WTC11 (cell line): ENCODE results near the gene PCK2. TPM values are rescaled to one million over a fixed set of nuclear protein-coding genes. Genes with fewer than 3 reads are reported as not detected.

Experiments
- ATAC-seq: fragments of 200-7000 bp; cut with Tn5 transposase; 2 replicates; pipeline ENCODE4 v1.10.0; 2021; ENCODE audit warnings: mild to moderate bottlenecking, moderate library complexity
- CTCF ChIA-PET: fragments of 300-600 bp; sonication (Branson Sonifier 250); formaldehyde crosslinking; loops from one replicate; lab custom pipeline; 2021; ENCODE audit warnings: antibody characterized with exemption; lab: Charles Lee
- POLR2A ChIA-PET: fragments of 350-600 bp; sonication (Branson Sonifier 250); formaldehyde crosslinking; loops from one replicate; lab custom pipeline; 2021; ENCODE audit warnings: antibody characterized with exemption; lab: Charles Lee
- DNase-seq: peaks from one replicate; pipeline ENCODE4 v3.0.0; 2021; ENCODE audit warnings: low spot score
- H3K27ac Mint-ChIP-seq: 2 replicates; pipeline ENCODE4 v1.8.0; 2021; ENCODE audit warnings: mixed read lengths
- H3K27me3 Mint-ChIP-seq: 2 replicates; pipeline ENCODE4 v1.8.0; 2021; ENCODE audit warnings: low read depth, mild to moderate bottlenecking, moderate library complexity, mixed read lengths
- H3K36me3 Mint-ChIP-seq: 2 replicates; pipeline ENCODE4 v1.8.0; 2021; ENCODE audit warnings: mixed read lengths
- H3K4me1 Mint-ChIP-seq: 2 replicates; pipeline ENCODE4 v1.8.0; 2022; ENCODE audit warnings: mixed read lengths
- H3K4me3 Mint-ChIP-seq: 2 replicates; pipeline ENCODE4 v1.8.0; 2021; ENCODE audit warnings: mild to moderate bottlenecking, moderate library complexity, mixed read lengths
- H3K9me3 Mint-ChIP-seq: 2 replicates; pipeline ENCODE4 v1.8.0; 2021; ENCODE audit warnings: mixed read lengths
- CREM ChIP-seq: sonication (generic); formaldehyde crosslinking; IDR thresholded peaks from 2 replicates; pipeline ENCODE4 v1.8.1; 2022; ENCODE audit warnings: mild to moderate bottlenecking, missing genetic modification reagents, moderate library complexity
- EMX1 ChIP-seq: fragments of 250-450 bp; sonication (Bioruptor Pico); IDR thresholded peaks from 2 replicates; pipeline ENCODE4 v1.8.0; 2021; ENCODE audit warnings: mild to moderate bottlenecking
- GABPB1 ChIP-seq: sonication (generic); formaldehyde crosslinking; IDR thresholded peaks from 2 replicates; pipeline ENCODE4 v1.8.1; 2023; ENCODE audit warnings: mild to moderate bottlenecking, missing genetic modification reagents
- HMGA2 ChIP-seq: fragments of 250-450 bp; sonication (Bioruptor Pico); IDR thresholded peaks from 2 replicates; pipeline ENCODE4 v1.4.0; 2021; ENCODE audit warnings: mild to moderate bottlenecking, moderate library complexity
- JUN ChIP-seq: sonication (generic); formaldehyde crosslinking; IDR thresholded peaks from 2 replicates; pipeline ENCODE4 v1.8.0; 2023; ENCODE audit warnings: mild to moderate bottlenecking, missing genetic modification reagents
- PRRX2 ChIP-seq: fragments of 250-450 bp; sonication (Bioruptor Pico); IDR thresholded peaks from 2 replicates; pipeline ENCODE4 v1.8.0; 2021; ENCODE audit warnings: mild to moderate bottlenecking
- ZNF416 ChIP-seq: fragments of 250-450 bp; sonication (Bioruptor Pico); IDR thresholded peaks from 2 replicates; pipeline ENCODE4 v1.9.0; 2021; ENCODE audit warnings: mild to moderate bottlenecking, inconsistent platforms
- total RNA-seq: library from RNA; stranded (reverse); gene quantifications from 3 replicates; pipeline ENCODE4 v1.2.3, GENCODE V29; 2021
- TF ChIP-seq, protein P1 (sequence below): sonication (generic); formaldehyde crosslinking; IDR thresholded peaks from 2 replicates; pipeline ENCODE4 v1.8.1; 2022; ENCODE audit warnings: mild to moderate bottlenecking, moderate library complexity, missing genetic modification reagents
- TF ChIP-seq, protein P2 (sequence below): sonication (generic); formaldehyde crosslinking; IDR thresholded peaks from 2 replicates; pipeline ENCODE4 v1.8.1; 2022; ENCODE audit warnings: mild to moderate bottlenecking, missing genetic modification reagents, moderate library complexity, borderline replicate concordance
- TF ChIP-seq, protein P3 (sequence below): sonication (generic); formaldehyde crosslinking; IDR thresholded peaks from 2 replicates; pipeline ENCODE4 v1.8.1; 2023; ENCODE audit warnings: mild to moderate bottlenecking, moderate library complexity, missing genetic modification reagents
- TF ChIP-seq, protein P4 (sequence below): sonication (generic); formaldehyde crosslinking; IDR thresholded peaks from 2 replicates; pipeline ENCODE4 v1.8.0; 2023; ENCODE audit warnings: missing genetic modification reagents
- TF ChIP-seq, protein P5 (sequence below): sonication (generic); formaldehyde crosslinking; IDR thresholded peaks from 2 replicates; pipeline ENCODE4 v1.8.0; 2022; ENCODE audit warnings: missing genetic modification reagents
- TF ChIP-seq, protein P6 (sequence below): sonication (generic); formaldehyde crosslinking; IDR thresholded peaks from 2 replicates; pipeline ENCODE4 v1.8.0; 2022; ENCODE audit warnings: mild to moderate bottlenecking, missing genetic modification reagents
- TF ChIP-seq, protein P7 (sequence below): fragments of 250-450 bp; sonication (Bioruptor Pico); IDR thresholded peaks from 2 replicates; pipeline ENCODE4 v1.8.0; 2021; ENCODE audit warnings: mild to moderate bottlenecking
- TF ChIP-seq, protein P8 (sequence below): fragments of 250-450 bp; sonication (Bioruptor Pico); IDR thresholded peaks from 2 replicates; pipeline ENCODE4 v2.1.2; 2022; ENCODE audit warnings: mild to moderate bottlenecking, moderate library complexity

The PCK2 gene
- total RNA-seq, 1 experiment from 2014 or later = 67.0 TPM

DNA sequence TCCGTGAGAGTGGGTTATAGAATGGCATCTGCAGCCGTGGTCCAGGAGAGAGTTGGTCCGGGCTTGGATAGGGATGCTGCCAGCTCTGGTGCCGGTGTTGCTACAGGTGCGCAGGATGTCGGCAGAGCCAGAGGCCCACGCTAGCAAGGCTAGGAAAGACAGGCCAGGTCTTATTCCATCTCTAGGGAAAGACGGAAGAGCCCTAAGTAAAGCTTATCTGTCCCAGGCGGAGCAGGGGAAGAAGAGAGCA, 41.4 kb downstream of the PCK2 start:
- Mint-ChIP-seq H3K4me3 (peak overlapping the region; percentile 86), H3K27me3 (no peaks in the 10 kb centered on the region; the same call in 1 of the 2 replicates), H3K27ac (peak overlapping the region; percentile 88), H3K4me1 (peaks cover 33% of the 10 kb centered on the region), H3K36me3 (peaks cover 26% of the 10 kb centered on the region), H3K9me3 (no peaks in the 10 kb centered on the region)
- DNase-seq = no peak
- TF ChIP-seq CREM (CRISPR knock-in tag) (no peak), GABPB1 (CRISPR knock-in tag) (peak; percentile 36; the same call in 1 of the 2 replicates), JUN (CRISPR knock-in tag) (0 out of 2 replicates have a peak, but pooled peaks have one; percentile 21)
- TF ChIP-seq, protein P1, sequence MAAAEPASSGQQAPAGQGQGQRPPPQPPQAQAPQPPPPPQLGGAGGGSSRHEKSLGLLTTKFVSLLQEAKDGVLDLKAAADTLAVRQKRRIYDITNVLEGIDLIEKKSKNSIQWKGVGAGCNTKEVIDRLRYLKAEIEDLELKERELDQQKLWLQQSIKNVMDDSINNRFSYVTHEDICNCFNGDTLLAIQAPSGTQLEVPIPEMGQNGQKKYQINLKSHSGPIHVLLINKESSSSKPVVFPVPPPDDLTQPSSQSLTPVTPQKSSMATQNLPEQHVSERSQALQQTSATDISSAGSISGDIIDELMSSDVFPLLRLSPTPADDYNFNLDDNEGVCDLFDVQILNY = 0 out of 2 replicates have a peak, but pooled peaks have one; percentile 57
- TF ChIP-seq, protein P2, sequence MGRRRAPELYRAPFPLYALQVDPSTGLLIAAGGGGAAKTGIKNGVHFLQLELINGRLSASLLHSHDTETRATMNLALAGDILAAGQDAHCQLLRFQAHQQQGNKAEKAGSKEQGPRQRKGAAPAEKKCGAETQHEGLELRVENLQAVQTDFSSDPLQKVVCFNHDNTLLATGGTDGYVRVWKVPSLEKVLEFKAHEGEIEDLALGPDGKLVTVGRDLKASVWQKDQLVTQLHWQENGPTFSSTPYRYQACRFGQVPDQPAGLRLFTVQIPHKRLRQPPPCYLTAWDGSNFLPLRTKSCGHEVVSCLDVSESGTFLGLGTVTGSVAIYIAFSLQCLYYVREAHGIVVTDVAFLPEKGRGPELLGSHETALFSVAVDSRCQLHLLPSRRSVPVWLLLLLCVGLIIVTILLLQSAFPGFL = 0 out of 2 replicates have a peak, but pooled peaks have one; percentile 3
- ChIA-PET CTCF (interaction anchor here (0.8 to 4.3 kb wide), 15 partner anchors 8 to 296 kb away, joined by 3 to 31 read pairs (median 5); partner anchors contain the start of genes DCAF11, IRF9, NRL and PCK2), POLR2A (interaction anchor here (0.6 to 1.8 kb wide), 12 partner anchors 8 to 164 kb away, joined by 3 to 15 read pairs (median 4); partner anchors contain the start of genes DCAF11, DHRS1, NOP9 and NRL)
- ATAC-seq = no peak

DNA sequence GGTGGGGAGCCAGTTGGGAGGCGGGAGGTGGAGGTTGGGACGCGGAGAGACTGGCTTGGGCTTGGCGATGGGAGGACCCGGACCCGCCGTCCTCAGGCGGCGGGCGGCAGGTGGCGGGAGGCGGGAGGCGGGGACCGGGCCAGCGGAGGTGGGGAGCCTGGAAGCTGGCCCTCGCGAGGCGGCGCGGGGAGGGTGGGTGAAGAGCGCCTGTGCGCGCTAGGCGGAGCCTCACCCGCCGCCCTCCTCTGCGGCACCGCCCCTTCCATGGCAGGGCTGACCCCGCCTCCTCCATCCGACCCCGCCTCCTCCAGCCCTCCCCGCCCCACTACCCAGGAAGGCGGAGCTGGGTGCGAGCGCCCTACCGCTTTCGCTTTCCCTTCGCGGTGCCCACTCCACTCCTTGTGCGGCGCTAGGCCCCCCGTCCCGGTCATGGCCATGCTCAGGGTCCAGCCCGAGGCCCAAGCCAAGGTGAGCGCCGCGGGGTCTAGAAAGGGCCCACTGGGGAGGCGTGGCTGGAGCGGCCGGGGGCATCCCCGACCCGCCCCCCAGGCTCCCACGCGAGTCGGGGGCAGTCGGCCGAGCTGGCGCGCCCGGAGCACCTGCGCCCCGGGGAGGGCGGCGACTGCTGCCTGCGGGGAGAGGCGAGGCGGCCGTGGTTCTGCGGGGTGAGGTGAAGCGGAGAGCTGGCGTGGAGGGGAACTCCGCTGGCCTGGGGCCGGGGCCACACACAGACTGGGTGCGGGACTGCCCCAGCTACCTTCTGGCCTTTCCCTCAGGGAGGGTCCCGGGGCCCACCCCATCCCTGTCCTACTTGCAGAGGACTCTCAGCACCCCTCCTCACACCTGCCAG, 41.9 kb downstream of the PCK2 start, which contains the start of gene PSME1:
PSME1 (plus strand) TSS at position 361 of the 850 bp plus-strand sequence; CDS start at position 430, 69 bp downstream.
- H3K9me3 Mint-ChIP-seq = no peaks in the 10 kb centered on the region
- H3K27me3 Mint-ChIP-seq = no peaks in the 10 kb centered on the region; the same call in 1 of the 2 replicates
- POLR2A ChIA-PET = interaction anchor here (0.5 to 1.8 kb wide), 14 partner anchors 9 to 163 kb away, joined by 3 to 15 read pairs (median 3); partner anchors contain the start of genes DCAF11, DHRS1, NOP9 and NRL
- peaks cover 26% of the 10 kb centered on the region for H3K36me3 Mint-ChIP-seq
- CTCF ChIA-PET = interaction anchor here (0.8 to 4.3 kb wide), 15 partner anchors 9 to 296 kb away, joined by 3 to 31 read pairs (median 5); partner anchors contain the start of genes DCAF11, IRF9, NRL and PCK2
- ATAC-seq (peak; percentile 92), DNase-seq (peak; percentile 93)
- H3K4me3 Mint-ChIP-seq = peak within 1 kb of the TSS; percentile 86
- peaks cover 33% of the 10 kb centered on the region for H3K4me1 Mint-ChIP-seq
- H3K27ac Mint-ChIP-seq = peak within 1 kb of the TSS; percentile 88
- TF ChIP-seq, protein P3, sequence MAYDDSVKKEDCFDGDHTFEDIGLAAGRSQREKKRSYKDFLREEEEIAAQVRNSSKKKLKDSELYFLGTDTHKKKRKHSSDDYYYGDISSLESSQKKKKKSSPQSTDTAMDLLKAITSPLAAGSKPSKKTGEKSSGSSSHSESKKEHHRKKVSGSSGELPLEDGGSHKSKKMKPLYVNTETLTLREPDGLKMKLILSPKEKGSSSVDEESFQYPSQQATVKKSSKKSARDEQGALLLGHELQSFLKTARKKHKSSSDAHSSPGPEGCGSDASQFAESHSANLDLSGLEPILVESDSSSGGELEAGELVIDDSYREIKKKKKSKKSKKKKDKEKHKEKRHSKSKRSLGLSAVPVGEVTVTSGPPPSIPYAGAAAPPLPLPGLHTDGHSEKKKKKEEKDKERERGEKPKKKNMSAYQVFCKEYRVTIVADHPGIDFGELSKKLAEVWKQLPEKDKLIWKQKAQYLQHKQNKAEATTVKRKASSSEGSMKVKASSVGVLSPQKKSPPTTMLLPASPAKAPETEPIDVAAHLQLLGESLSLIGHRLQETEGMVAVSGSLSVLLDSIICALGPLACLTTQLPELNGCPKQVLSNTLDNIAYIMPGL (CRISPR knock-in tag) = 0 out of 2 replicates have a peak, but pooled peaks have one; percentile 32
- TF ChIP-seq HMGA2 (no peak), ZNF416 (CRISPR knock-in tag) (no peak), EMX1 (CRISPR knock-in tag) (no peak), PRRX2 (CRISPR knock-in tag) (no peak)
- TF ChIP-seq, protein P4, sequence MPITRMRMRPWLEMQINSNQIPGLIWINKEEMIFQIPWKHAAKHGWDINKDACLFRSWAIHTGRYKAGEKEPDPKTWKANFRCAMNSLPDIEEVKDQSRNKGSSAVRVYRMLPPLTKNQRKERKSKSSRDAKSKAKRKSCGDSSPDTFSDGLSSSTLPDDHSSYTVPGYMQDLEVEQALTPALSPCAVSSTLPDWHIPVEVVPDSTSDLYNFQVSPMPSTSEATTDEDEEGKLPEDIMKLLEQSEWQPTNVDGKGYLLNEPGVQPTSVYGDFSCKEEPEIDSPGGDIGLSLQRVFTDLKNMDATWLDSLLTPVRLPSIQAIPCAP = peak; percentile 65; the same call in 1 of the 2 replicates
- TF ChIP-seq, protein P1 = 0 out of 2 replicates have a peak, but pooled peaks have one; percentile 17
- TF ChIP-seq, protein P5, sequence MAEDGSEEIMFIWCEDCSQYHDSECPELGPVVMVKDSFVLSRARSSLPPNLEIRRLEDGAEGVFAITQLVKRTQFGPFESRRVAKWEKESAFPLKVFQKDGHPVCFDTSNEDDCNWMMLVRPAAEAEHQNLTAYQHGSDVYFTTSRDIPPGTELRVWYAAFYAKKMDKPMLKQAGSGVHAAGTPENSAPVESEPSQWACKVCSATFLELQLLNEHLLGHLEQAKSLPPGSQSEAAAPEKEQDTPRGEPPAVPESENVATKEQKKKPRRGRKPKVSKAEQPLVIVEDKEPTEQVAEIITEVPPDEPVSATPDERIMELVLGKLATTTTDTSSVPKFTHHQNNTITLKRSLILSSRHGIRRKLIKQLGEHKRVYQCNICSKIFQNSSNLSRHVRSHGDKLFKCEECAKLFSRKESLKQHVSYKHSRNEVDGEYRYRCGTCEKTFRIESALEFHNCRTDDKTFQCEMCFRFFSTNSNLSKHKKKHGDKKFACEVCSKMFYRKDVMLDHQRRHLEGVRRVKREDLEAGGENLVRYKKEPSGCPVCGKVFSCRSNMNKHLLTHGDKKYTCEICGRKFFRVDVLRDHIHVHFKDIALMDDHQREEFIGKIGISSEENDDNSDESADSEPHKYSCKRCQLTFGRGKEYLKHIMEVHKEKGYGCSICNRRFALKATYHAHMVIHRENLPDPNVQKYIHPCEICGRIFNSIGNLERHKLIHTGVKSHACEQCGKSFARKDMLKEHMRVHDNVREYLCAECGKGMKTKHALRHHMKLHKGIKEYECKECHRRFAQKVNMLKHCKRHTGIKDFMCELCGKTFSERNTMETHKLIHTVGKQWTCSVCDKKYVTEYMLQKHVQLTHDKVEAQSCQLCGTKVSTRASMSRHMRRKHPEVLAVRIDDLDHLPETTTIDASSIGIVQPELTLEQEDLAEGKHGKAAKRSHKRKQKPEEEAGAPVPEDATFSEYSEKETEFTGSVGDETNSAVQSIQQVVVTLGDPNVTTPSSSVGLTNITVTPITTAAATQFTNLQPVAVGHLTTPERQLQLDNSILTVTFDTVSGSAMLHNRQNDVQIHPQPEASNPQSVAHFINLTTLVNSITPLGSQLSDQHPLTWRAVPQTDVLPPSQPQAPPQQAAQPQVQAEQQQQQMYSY (CRISPR knock-in tag) = peak; percentile 60
- TF ChIP-seq, protein P2 = 0 out of 2 replicates have a peak, but pooled peaks have one; percentile 6
- TF ChIP-seq, protein P6, sequence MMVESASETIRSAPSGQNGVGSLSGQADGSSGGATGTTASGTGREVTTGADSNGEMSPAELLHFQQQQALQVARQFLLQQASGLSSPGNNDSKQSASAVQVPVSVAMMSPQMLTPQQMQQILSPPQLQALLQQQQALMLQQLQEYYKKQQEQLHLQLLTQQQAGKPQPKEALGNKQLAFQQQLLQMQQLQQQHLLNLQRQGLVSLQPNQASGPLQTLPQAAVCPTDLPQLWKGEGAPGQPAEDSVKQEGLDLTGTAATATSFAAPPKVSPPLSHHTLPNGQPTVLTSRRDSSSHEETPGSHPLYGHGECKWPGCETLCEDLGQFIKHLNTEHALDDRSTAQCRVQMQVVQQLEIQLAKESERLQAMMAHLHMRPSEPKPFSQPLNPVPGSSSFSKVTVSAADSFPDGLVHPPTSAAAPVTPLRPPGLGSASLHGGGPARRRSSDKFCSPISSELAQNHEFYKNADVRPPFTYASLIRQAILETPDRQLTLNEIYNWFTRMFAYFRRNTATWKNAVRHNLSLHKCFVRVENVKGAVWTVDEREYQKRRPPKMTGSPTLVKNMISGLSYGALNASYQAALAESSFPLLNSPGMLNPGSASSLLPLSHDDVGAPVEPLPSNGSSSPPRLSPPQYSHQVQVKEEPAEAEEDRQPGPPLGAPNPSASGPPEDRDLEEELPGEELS (CRISPR knock-in tag) = no peak
- TF ChIP-seq, protein P7, sequence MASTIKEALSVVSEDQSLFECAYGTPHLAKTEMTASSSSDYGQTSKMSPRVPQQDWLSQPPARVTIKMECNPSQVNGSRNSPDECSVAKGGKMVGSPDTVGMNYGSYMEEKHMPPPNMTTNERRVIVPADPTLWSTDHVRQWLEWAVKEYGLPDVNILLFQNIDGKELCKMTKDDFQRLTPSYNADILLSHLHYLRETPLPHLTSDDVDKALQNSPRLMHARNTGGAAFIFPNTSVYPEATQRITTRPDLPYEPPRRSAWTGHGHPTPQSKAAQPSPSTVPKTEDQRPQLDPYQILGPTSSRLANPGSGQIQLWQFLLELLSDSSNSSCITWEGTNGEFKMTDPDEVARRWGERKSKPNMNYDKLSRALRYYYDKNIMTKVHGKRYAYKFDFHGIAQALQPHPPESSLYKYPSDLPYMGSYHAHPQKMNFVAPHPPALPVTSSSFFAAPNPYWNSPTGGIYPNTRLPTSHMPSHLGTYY (CRISPR knock-in tag) = no peak
- TF ChIP-seq, protein P8, sequence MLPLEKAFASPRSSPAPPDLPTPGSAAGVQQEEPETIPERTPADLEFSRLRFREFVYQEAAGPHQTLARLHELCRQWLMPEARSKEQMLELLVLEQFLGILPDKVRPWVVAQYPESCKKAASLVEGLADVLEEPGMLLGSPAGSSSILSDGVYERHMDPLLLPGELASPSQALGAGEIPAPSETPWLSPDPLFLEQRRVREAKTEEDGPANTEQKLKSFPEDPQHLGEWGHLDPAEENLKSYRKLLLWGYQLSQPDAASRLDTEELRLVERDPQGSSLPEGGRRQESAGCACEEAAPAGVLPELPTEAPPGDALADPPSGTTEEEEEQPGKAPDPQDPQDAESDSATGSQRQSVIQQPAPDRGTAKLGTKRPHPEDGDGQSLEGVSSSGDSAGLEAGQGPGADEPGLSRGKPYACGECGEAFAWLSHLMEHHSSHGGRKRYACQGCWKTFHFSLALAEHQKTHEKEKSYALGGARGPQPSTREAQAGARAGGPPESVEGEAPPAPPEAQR (CRISPR knock-in tag) = no peak
